HG02938 (cell line): ENCODE results near the gene TGOLN2.
"Not testable (repeated sequence)": the region's sequence is repeated elsewhere in the genome, so short reads cannot be mapped to it uniquely, and the experiment has no call there.

ENCODE experiments used
- ATAC-seq: cut with Tn5 transposase; IDR thresholded peaks from one replicate; pipeline ENCODE4 v1.9.1; 2021; ENCODE audit warnings: mild to moderate bottlenecking, moderate library complexity; ENCODE audit not compliant: unreplicated experiment

TGOLN2 gene

DNA sequence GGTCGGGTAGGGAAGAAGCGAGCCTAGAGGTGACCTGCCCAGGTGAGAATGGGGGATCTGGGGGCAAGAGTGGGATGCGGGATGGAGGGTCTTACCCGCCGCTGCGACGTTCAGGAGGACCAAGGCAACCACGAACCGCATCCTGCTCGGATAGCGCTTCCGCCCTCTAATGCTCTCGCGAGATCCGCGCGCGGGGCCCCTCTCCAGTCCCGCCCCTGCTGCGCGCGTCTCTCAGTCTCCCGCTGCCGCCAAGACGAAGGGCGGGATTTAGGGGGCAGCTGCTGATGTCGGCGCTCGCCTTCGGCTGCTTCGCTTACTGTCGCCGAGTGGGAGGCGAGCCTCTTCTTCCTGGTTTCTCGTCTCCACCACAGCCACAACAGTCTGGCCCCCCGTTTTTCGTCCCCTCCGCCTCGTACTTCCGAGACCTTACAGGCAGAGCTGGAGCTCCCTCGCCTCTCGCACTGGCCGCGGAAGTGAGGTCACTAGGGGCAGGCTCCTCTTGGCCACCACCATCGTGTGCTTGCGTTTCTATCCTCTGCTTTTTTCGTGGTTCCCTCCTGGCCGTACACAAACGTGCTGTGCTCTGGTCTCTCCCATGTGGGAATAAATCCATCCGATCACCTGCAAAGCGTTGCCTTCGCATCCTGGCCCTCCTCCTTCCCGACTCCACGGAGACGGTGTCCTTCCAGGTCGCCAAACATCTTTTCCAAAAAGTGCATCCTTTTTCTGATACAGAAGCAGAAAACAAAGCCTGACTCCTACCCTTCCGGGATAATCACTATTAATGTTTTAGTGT, at the start of gene TGOLN2:
Gene TGOLN2 (minus strand): TSS at position 168 of the 796 bp plus-strand sequence. CDS start 27 bp downstream, at position 141.
- peak; percentile 79 for ATAC-seq

- no peak for ATAC-seq
Observed at GRCh38 chr2:85377083-85377482, 49.3 kb upstream of the TGOLN2 start.

DNA sequence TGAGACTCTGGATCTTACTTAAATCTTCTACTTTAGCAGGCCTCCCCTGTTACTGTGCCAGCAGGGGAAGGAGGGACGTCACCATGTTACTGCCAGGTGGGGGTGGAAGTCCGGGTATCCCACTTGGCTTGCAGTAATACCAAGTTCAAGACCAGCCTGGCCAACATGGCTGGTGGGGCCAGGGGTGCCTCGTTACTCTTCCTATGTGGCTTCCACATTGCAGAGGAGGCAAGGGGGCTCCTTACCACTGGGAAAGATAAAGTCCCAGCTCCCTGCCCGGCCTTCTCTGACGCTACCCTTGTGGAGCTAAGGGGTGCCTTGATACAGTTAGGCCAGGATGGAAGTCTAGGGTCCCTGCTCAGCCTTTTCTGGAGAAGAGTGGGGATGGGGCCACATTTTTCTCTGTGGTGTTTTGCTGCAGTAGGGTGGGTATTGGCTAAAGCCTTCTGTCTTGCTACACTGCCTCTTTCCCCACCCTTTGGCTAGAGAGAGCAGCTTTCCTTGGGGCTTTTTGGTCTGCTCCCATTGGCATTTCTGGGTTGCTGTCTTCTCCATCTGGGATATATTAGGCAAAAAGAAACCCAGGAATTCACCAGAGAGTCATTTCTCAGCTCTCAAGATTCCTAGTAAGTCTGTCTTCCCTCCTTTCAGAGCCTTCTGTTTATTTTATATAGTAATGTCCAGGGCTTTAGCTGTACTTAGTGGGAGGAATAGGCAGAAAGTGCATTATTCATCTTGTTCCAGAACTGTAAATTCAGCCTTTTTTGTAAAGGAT, 48.7 kb upstream of the TGOLN2 start:
- ATAC-seq, result no peak

- ATAC-seq, result no peak
Observed at GRCh38 chr2:85371045-85371444, 43.3 kb upstream of the TGOLN2 start.

- ATAC-seq, result no peak
Observed at GRCh38 chr2:85369500-85369899, 41.7 kb upstream of the TGOLN2 start.

GRCh38 chr2:85368921-85369320, 41.1 kb upstream of the TGOLN2 start:
- no peak for ATAC-seq

DNA sequence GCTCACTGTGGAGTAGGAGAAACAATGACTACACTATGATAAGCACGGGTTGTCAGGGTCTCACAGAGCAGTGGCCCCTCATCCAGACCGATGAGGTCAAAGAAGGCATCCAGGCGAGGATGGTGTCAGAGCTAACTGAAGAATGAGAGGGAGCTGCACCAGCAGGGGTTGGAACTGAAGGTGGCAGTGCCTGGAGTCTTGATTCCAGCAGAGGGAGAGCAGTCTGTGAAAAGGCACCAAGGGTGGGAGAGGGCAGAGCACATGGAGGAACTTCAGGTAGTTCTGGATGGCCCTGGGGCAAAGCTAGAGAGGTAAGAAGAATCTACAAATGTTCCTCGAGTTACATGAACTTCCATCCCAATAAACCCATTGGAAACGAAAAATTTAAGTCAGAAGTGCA, 39.4 kb upstream of the TGOLN2 start:
- ATAC-seq, result no peak

- ATAC-seq, result not testable (repeated sequence)
Observed at GRCh38 chr2:85362653-85363387, 35.0 kb upstream of the TGOLN2 start.

- no peak for ATAC-seq
Observed at GRCh38 chr2:85357736-85358135, 29.9 kb upstream of the TGOLN2 start.

DNA sequence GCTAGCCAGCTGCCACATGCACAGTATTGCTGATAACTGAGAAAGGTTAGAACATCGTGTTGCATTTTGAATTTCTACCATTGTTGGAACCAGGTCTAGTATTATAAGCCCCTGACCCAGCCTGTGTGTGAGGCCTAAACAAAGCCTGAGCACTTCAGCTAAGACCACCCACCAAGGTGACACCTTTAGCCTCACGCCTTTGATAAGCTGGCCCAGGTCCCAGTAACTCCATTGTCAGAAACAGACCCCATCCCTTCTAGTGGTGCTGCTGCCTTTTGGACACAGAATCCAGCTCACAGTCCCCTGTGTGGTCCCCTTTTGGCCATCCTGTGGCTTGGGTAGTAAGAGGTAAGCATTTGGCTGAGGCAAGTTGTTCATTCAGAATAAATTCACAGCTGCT, 28.4 kb upstream of the TGOLN2 start:
- ATAC-seq, result no peak

DNA sequence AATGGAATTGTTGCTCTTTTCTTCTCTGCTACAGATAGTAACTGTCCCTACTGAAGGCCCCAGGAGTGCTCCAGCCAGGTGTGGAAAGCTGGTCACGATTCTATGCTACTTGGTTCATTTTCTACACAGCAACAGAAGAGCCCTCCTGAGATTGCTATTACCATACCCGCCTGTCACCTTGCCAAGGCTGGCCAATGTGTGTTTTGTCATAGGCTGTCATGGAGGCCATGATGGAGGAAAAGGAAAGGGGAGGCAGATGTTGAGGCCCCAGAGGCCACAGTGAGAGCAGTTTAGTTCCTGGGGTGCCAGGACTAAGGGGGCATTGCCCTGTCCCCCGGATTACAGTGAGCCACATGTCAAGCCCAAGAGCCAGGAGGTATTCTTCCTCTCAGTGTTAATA, 27.7 kb upstream of the TGOLN2 start:
- ATAC-seq, result no peak

GRCh38 chr2:85355073-85355410, 27.3 kb upstream of the TGOLN2 start:
- no peak for ATAC-seq

DNA sequence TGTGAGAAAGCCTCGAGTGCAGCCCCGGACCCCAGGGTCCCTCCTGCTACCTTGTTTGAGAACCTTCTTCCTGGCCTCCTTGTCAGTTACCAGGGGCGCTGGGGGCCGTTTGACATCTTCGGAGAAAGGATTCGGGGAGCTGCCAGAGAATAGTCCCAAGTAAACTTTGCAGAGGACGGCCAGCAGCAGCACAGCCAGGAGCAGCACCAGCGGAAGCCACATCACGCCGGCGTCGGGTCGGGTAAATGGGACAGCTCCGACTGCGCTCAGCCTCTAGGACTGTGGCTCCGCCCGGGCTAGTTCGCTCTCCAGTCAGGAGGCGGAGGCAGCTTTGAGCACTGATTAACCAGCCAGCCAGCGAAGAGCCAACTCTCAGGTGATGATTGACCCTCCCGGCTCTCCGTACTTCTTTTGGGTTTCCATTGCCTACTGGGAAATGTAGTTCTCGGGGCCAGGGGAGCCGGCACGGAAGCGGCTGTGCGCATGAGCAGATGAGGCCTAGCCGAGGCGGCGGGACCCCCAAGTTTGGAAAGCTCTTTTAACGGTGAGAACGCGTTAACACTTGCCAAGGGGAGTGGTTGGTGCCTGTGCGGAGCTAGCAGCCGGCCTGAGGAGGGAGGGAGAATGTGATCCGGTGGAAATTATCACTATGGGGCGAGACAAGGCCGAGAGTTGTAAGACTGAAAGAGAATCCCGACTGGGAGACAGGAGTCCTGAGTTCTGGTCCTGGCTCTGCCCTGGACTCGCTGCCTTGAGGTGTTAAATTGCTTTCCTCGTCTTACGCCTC, 26.7 kb upstream of the TGOLN2 start, which contains the start of the genes ELMOD3 and RETSAT:
Gene ELMOD3 (plus strand): TSS at position 484 of the 787 bp plus-strand sequence. CDS start 2,430 bp downstream, outside the sequence.
Gene RETSAT (minus strand): TSS at position 243 of the 787 bp plus-strand sequence. CDS start 21 bp downstream, at position 222.
- ATAC-seq, result peak; percentile 94

- peak; percentile 7 for ATAC-seq
Observed at GRCh38 chr2:85353876-85354285, 26.1 kb upstream of the TGOLN2 start.

DNA sequence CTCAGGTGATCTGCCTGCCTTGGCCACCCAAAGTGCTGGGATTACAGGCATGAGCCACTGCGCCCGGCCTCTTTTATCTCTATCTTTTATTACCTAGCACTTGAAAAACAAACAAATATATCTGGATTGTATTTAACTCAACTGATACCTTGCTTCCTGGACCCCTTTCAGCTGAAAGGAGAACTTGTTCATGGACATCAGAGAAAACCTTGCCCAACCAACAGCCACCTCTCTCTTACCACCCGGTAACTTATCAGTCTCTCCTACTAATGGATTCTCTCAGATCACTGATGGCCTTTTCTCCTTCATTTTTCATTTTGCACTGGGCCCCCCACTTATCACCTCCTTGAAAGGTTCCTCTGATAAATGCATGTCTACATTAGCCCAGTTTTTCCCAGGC, 19.8 kb upstream of the TGOLN2 start:
- ATAC-seq, result no peak

DNA sequence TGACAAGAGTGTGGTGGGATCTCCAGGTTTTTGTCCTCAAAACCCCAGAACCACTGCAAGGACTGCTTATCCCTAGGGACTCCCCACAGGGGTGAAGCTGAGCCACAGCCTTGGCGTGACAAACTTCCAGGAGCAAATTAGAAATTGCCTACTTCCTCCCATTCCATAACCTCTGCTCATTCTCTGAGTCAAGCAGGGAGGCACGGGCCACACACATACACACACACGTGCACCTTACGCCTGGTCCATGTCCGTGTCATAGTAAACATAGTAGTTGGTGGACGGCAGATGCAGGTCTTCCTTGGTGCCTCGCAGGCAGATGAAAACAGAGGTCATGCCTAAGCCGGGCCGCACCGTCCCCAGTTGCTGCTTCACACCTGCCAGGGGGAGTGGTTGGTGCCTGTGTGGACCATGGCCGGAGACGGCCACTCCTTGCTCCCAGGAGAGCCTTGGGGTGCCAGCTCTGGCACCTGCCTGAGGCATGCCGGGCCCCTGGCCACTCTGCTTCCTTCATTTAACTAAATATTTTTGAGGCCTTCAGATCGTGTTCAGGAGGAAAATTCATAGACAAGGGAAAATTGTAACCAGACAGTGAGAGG, 16.7 kb upstream of the TGOLN2 start:
- ATAC-seq, result no peak

DNA sequence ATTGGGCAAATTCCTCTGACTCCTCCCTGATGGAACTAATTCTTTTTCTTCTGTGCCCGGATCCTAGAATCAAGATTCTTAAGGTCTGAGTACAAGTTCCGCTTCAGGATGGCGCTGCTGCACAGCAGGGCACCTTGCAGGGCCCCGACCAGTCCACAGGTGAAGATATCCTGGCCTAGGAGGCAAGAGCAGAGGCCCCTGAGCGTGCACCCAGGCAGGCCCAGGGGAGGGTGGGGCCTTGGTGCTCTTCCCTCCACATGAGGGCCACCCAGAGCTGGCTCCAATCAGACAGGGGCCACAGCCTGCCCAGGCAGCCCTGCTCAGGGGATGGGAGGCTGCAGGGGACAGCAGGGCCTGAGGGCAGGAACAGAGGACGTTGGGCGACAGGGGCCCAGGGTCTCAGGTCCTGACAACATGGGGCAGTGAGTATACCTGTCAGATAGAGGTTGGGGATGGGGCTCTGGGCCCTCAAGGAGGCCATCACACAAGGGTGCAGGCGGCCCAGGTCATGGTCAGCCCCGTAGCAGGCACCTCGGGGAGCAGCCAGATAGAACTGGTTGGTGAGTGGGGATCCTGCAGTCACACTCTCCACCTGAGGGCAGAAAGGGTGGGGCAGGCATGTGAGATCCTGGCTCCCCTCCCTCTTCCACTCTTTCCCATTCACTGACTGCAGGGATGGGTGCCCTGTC, 15.6 kb upstream of the TGOLN2 start:
- not testable (repeated sequence) for ATAC-seq

DNA sequence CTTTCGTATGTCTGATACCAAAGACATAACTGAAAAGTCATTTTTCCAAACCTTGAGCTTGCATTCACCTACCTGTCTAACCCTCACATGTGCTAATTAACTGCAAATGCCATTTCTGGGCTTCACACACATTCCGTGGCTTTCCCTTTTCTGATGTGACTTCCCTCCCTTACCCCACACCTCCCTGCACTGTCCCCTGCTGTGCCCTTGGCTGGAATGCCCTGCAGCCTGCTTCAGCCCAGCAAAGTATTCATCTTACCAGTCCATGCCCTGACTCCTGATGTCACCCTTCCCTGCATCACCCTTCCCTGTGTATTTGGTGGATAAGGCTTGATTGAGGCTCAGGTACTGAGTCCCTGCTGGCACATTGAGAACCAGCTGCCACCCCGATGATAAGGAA, 14.4 kb upstream of the TGOLN2 start:
- ATAC-seq, result no peak

DNA sequence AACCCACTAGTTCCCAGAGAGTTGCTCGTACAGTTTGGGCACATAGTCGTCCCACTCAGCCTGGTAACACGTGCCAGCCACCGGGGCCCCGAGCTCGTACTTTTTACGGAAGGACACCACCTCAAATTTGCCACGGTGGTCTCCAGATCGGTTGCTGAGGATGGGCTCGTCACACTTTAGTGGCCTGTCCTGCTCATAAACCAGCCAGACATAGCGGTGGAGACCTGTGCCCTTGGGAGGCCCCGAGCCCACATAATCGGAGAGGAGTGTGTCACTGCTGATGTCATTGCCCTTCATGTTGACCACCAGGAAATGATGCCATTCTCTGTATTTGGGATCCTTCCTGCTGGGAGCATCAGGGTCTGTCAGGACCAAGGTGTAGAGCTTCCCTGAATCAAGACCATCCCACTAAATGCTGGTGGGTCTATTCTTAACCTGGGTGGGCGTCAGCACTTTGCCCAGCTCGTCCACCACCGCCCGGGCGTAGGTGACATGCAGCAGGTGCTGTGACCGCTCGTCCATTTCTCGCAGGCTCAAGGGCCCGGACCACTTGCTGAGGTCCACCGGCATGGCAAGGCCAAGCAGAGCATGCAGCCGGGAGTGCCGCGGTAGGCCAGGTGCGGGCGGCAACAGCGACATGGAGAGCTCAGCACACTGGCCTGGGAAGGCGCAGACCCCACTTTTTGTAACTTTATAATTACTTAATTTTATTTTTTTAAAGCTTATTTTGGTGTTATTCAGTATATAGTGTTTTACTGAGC, 13.7 kb upstream of the TGOLN2 start:
- ATAC-seq, result no peak
